ENCODE data around the gene ZFHX2. TPM values are rescaled to one million over a fixed set of nuclear protein-coding genes. Genes with fewer than 3 reads are reported as not detected.

Gene ZFHX2
- total and polyA plus RNA-seq, 2 of the 13 experiments (the other 11 are each of a cell fraction or from before 2014, with no cell fraction given), result 0.17 to 0.44 TPM

- TF ChIP-seq HDAC1 (CRISPR knock-in tag; IDR thresholded peaks at IDR 0.05), result no peak
- TF ChIP-seq KAT7 (CRISPR knock-in tag; IDR thresholded peaks at IDR 0.05; ENCODE audit: borderline replicate concordance), result no peak
- TF ChIP-seq, protein P1, sequence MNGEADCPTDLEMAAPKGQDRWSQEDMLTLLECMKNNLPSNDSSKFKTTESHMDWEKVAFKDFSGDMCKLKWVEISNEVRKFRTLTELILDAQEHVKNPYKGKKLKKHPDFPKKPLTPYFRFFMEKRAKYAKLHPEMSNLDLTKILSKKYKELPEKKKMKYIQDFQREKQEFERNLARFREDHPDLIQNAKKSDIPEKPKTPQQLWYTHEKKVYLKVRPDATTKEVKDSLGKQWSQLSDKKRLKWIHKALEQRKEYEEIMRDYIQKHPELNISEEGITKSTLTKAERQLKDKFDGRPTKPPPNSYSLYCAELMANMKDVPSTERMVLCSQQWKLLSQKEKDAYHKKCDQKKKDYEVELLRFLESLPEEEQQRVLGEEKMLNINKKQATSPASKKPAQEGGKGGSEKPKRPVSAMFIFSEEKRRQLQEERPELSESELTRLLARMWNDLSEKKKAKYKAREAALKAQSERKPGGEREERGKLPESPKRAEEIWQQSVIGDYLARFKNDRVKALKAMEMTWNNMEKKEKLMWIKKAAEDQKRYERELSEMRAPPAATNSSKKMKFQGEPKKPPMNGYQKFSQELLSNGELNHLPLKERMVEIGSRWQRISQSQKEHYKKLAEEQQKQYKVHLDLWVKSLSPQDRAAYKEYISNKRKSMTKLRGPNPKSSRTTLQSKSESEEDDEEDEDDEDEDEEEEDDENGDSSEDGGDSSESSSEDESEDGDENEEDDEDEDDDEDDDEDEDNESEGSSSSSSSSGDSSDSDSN (CRISPR knock-in tag; IDR thresholded peaks at IDR 0.05), result no peak
- peak; percentile 32; the same call in 1 of the 2 replicates for TF ChIP-seq RXRA (CRISPR knock-in tag; IDR thresholded peaks at IDR 0.05)
- peak; percentile 28; the same call in 1 of the 2 replicates for TF ChIP-seq GATAD2A (CRISPR knock-in tag; IDR thresholded peaks at IDR 0.05)
- TF ChIP-seq ZNF644 (CRISPR knock-in tag; IDR thresholded peaks at IDR 0.05; ENCODE audit: low read depth), result no peak
- TF ChIP-seq KMT2A (CRISPR knock-in tag; IDR thresholded peaks at IDR 0.05), result peak; percentile 49; the same call in 1 of the 2 replicates
- TF ChIP-seq PAWR (CRISPR knock-in tag; IDR thresholded peaks at IDR 0.05; ENCODE audit: borderline replicate concordance), result no peak
- TF ChIP-seq ZNF17 (CRISPR knock-in tag; IDR thresholded peaks at IDR 0.05), result peak; percentile 80; the same call in 1 of the 2 replicates
- TF ChIP-seq, protein P2, sequence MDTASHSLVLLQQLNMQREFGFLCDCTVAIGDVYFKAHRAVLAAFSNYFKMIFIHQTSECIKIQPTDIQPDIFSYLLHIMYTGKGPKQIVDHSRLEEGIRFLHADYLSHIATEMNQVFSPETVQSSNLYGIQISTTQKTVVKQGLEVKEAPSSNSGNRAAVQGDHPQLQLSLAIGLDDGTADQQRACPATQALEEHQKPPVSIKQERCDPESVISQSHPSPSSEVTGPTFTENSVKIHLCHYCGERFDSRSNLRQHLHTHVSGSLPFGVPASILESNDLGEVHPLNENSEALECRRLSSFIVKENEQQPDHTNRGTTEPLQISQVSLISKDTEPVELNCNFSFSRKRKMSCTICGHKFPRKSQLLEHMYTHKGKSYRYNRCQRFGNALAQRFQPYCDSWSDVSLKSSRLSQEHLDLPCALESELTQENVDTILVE (CRISPR knock-in tag; IDR thresholded peaks at IDR 0.05), result no peak
- peak; percentile 75 for TF ChIP-seq SRF (IDR thresholded peaks at IDR 0.05; ENCODE audit: low read depth, low read length)
- peak; percentile 28; the same call in 1 of the 2 replicates for TF ChIP-seq SALL1 (CRISPR knock-in tag; IDR thresholded peaks at IDR 0.05)
- peak; percentile 82; the same call in 1 of the 2 replicates for TF ChIP-seq ZNF225 (CRISPR knock-in tag; IDR thresholded peaks at IDR 0.05)
- TF ChIP-seq SOX6 (IDR thresholded peaks at IDR 0.05), result no peak
- 0 out of 2 replicates have a peak, but pooled peaks have one; percentile 25 for TF ChIP-seq SOX6 (CRISPR knock-in tag; IDR thresholded peaks at IDR 0.05)
- TF ChIP-seq THRA (CRISPR knock-in tag; IDR thresholded peaks at IDR 0.05; ENCODE audit: borderline replicate concordance), result peak; percentile 50; the same call in 1 of the 2 replicates
- peak; percentile 31; the same call in 1 of the 2 replicates for TF ChIP-seq ZNF709 (CRISPR knock-in tag; IDR thresholded peaks at IDR 0.05)
- 0 out of 2 replicates have a peak, but pooled peaks have one; percentile 44 for TF ChIP-seq ZBTB20 (CRISPR knock-in tag; IDR thresholded peaks at IDR 0.05; ENCODE audit: borderline replicate concordance, low read depth)
- TF ChIP-seq GMEB1 (CRISPR knock-in tag; IDR thresholded peaks at IDR 0.05; ENCODE audit: borderline replicate concordance), result 0 out of 2 replicates have a peak, but pooled peaks have one; percentile 33
- no peak for TF ChIP-seq MAFG (CRISPR knock-in tag; IDR thresholded peaks at IDR 0.05)
Observed at GRCh38 chr14:23559010-23559925, 7.7 kb upstream of the ZFHX2 start (continued).

All from HepG2 (cell line).